GM12875 (cell line): ENCODE measurements around the gene PTPN4.

Experiments
- H3K4me3 ChIP-seq: one replicate; pipeline ENCODE4 v1.5.1; 2011; ENCODE audit warnings: low read depth, low read length, control low read depth
- CTCF ChIP-seq: IDR thresholded peaks from 2 replicates; pipeline ENCODE4 v1.5.1; 2011; ENCODE audit warnings: low read depth, mild to moderate bottlenecking, control low read depth, inconsistent platforms, low read length, moderate library complexity, borderline replicate concordance; ENCODE audit not compliant: insufficient read depth

Gene PTPN4

GRCh38 chr2:119715409-119716283 lies 44.1 kb upstream of the PTPN4 start:
- no peak overlapping the region for H3K4me3 ChIP-seq
- no peak for TF ChIP-seq CTCF

GRCh38 chr2:119716284-119716672 lies 43.4 kb upstream of the PTPN4 start:
- no peak overlapping the region for H3K4me3 ChIP-seq
- no peak for TF ChIP-seq CTCF

GRCh38 chr2:119718501-119719260 lies 41.0 kb upstream of the PTPN4 start:
- H3K4me3 ChIP-seq, result no peak overlapping the region
- no peak for TF ChIP-seq CTCF

GRCh38 chr2:119719261-119719627 lies 40.5 kb upstream of the PTPN4 start:
- H3K4me3 ChIP-seq, result no peak overlapping the region
- no peak for TF ChIP-seq CTCF

- no peak overlapping the region for H3K4me3 ChIP-seq
- no peak for TF ChIP-seq CTCF
Measured at GRCh38 chr2:119721043-119721442, 38.7 kb upstream of the PTPN4 start.

- TF ChIP-seq CTCF, result no peak
- no peak overlapping the region for H3K4me3 ChIP-seq
Measured at GRCh38 chr2:119721462-119721861, 38.3 kb upstream of the PTPN4 start.
